ENCODE results near the gene MYO1H.
"Not testable (repeated sequence)": the region's sequence is repeated elsewhere in the genome, so short reads cannot be mapped to it uniquely, and the experiment has no call there.

Gene MYO1H
- 0 reads per million in 2 experiments for total RNA-seq

GRCh38 chr12:109347589-109347988 is at the start of gene MYO1H:
TSS of gene MYO1H (plus strand) at chr12:109347900. CDS start at chr12:109347961, 61 bp downstream.
- no peak for DNase-seq (ENCODE audit: low read depth)

DNA sequence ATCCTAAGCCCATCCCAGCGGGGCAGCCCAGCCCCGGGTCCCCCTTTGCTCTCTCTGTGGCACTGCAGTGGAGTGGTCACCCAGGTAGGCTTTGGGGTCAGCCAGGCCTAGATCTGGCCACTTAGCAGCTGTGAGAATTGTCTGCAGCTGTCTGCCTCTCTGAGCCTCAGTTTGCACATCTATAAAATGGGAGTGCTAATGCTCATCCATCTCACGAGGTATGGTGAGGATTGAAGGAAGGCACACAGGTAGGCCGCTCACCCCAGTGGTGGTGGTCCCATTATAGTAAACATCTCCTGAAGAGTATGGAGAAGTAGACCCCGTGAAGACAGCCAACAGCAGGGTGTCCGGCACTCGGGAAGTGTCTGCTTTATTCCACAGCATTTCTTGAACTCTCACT is 47.9 kb upstream of the MYO1H start:
- DNase-seq (ENCODE audit: low read depth): no peak

GRCh38 chr12:109301643-109302168 is 46.0 kb upstream of the MYO1H start:
- no peak for DNase-seq (ENCODE audit: low read depth)

GRCh38 chr12:109302358-109302757 is 45.3 kb upstream of the MYO1H start:
- no peak for DNase-seq (ENCODE audit: low read depth)

DNA sequence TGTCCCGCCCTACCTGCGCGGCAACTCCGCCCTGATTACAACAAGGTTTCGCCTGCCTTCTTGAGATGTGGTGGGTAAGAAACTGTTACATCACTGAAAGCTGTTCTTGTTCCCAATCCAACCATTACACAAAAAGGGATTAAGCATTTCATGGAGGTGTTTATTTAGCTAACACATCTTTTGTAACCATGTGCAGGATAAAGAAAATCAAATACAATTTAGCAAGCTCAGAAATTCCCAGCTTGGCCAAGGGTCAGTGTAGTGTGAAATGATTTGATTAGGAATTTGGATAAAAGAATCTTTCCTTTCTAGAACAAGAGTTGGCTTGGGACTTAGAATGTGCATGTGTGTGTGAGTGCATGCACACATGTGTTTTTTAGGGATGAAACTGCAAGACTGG is 44.9 kb upstream of the MYO1H start:
- DNase-seq (ENCODE audit: low read depth): no peak

DNA sequence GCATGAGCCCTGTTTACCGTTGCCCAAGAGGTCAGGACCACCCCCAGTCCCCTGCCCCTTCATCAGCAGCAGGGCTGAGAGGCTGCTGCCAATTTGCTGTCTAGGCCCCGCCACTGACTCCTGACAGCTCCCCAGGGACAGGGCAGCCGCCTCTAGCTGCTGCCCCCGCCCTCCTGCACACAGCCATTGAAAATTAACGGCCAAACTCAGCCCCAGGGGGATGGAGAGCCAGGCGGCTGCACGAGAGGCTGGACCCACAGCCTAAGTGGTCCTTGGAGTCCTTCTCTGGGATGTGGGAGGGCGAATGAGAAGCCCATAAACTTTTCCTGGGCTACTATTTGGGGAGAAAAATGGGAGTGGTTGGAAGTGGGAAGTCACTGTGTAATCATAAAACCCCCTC is 43.2 kb upstream of the MYO1H start:
- no peak for DNase-seq (ENCODE audit: low read depth)

- DNase-seq (ENCODE audit: low read depth): no peak
These were observed 42.2 kb upstream of the MYO1H start for GRCh38 chr12:109305547-109305946.

DNA sequence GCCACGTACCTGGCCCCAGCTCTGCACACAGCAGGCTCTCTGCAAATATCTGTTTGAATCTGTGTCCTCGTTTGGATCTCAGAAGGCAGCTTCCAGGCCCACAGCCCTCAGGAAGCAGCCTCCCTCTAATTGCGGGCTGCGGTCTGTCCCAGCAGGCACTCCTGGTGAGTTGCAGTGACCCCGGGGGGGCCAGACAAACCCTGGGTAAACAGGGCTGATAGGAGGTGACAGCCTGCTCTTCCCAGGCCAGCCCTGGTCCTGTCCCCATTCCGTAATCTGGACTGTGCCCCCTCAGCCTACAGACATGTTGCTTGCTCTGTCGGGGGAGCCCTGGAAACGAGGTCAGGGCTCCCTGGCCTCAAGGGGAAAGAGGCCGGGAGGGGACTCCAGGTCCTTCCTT is 40.6 kb upstream of the MYO1H start:
- no peak for DNase-seq (ENCODE audit: low read depth)

- no peak for DNase-seq (ENCODE audit: low read depth)
These were observed 38.9 kb upstream of the MYO1H start, which contains the start of gene FOXN4 for GRCh38 chr12:109308534-109309380. TSS of gene FOXN4 (minus strand) at chr12:109309284. CDS start at chr12:109308321, 963 bp downstream.

DNA sequence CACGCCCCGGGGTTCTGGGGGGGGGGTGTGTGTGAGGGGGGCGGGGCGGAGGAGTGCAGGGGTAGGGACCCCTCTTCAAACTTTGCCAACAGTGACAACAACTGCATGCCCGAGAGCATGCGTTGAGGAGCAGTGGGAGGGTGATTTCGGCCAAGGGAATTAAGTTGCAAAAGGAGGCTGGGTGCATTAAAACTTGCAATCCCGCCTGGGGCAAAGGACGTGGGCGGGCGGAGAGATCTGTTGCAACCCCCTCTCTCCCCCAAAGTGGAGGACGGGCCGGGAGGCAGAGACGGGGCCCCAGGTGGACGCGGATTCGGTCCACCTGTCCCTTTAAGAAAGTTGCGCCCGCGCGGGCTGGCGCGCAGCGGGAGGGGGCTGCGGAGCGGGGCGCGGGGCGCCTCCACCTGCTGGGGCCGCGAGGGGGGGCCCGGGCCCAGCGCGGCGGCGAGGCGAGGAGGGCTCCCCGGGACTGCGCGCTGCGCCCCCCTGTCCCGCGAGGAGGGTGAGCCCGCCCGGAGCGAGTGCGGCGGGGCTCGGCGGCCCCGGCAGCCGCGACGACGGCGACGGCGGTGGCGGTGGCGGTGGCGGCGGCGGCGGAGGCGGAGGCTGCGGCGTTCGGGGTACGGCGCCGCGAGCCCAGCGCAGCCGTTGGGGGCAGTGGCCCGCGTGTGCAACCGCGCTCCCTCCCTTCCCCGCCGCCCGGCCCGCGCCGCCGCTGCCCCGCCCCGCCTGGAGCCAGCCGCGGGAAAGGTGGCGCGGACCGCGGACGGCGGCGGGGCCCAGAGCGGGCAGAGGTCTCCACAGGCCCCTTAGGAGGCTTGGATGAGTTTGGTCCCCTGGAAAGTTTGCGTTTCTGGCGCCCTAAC is 38.1 kb upstream of the MYO1H start:
- no peak for DNase-seq (ENCODE audit: low read depth)

DNA sequence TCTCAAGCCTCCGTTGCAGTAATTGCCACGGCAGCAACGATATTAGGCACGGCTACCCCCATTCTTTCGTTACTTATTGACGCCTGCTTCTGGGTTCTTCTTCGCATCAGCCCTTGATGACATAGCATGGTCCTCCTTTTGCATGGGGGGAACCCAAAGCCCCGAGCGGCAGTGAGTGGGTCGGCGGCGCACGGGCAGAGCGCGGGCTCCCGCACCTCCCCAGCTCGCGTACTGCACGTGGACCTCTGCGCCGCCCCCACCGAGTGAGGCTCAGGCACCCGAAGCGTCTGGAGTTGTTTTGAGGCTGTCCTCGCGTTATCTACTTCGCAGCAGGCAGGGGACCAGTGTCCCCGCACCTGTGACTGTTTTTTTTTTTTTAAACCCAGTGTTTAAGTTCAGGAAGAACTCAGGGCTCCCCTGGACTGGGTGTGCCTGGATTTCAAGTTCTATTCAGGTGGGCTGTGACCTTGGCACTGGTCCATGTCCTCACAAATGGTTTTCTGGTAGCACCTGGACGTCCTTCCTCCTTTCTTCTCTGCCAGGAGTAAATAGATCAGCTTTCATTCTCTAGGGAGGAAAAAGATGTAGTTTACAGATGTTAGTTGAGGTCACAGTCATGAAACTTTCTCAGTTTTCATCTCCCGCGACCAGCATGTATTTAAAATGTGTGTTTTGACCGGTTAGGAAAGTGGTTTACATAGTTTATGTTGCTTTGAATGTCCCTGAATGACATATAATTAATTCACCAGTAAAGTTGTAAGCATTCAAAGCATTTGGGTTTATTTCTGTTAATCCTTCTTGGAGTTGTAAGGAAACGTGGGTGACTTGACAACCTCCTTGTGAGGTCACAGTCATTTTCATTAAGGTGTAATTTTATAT is 37.2 kb upstream of the MYO1H start:
- DNase-seq (ENCODE audit: low read depth): no peak

- not testable (repeated sequence) for DNase-seq (ENCODE audit: low read depth)
These were observed 26.4 kb upstream of the MYO1H start for GRCh38 chr12:109321294-109321693.

DNA sequence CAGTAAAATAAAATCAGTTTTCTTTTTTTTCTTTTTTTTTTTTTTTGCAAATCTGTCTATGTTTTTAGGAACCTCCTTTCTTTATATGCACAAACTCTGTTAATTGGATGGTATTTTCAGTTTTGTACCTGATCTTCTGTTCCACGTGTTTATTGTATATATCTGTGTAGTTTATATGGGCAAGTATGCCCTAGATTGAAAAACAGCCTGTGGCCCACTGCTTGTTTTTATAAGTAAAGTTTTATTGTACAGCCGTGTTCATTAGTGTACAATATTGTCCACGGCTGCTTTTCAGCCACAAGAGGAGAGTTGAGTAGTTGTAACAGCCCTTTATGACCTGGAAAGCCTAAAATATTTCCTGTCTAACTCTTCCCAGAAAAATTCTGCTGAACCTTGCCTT is 18.7 kb upstream of the MYO1H start:
- no peak for DNase-seq (ENCODE audit: low read depth)

DNA sequence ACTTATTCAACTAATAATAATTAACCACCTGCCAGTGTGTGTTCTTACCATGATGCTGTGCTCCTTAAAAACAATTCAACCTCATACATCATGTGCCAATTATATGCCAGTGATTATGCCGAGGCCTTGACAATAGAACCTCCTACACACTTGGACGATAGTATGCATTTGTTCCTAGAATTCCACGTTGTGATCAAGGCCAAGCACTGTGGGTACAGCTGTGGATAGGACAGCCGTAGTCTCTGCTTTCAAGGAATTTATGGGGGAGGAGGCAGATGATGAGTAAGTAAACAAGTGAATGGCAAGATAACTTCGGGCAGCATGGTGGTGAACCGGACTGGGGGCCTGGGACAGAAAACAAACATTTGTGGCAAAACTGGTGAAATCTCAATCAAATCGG is 18.0 kb upstream of the MYO1H start:
- no peak for DNase-seq (ENCODE audit: low read depth)

GRCh38 chr12:109330282-109331230 is 17.1 kb upstream of the MYO1H start:
- DNase-seq (ENCODE audit: low read depth): no peak

DNA sequence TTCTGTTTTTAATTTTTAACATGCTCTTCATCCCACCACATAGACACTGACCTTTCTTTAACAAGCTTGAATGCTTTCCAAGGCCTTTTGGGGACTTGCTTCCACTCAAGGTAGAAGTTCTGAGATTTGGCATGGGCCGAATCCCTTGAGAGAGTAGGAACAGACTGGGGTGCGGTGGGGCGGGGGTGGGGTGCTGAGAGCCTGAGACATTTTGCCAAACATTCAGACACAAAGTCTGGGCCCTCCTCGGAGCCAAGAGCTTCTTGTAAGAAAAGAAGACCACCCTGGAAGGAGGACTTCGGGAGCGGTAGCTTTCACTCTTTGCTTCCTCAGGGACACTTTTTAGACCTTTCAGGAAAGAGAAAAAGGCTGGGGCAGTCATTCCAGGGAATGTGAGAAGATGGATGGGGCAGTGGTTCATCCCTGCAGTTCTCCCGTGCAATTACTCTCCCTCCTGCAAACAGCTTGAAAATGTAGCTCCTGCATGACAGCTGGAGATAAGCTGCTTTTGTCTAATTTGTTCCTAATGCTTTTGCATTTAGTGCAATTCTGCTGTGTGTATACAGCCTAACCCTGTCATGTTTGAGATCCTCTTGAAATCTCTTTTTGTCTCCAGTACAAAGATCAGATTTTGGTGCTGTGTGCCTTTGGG is 16.3 kb upstream of the MYO1H start:
- no peak for DNase-seq (ENCODE audit: low read depth)

- no peak for DNase-seq (ENCODE audit: low read depth)
These were observed 12.8 kb upstream of the MYO1H start for GRCh38 chr12:109334887-109335286.

- DNase-seq (ENCODE audit: low read depth): no peak
These were observed 11.1 kb upstream of the MYO1H start for GRCh38 chr12:109336593-109336992.

DNA sequence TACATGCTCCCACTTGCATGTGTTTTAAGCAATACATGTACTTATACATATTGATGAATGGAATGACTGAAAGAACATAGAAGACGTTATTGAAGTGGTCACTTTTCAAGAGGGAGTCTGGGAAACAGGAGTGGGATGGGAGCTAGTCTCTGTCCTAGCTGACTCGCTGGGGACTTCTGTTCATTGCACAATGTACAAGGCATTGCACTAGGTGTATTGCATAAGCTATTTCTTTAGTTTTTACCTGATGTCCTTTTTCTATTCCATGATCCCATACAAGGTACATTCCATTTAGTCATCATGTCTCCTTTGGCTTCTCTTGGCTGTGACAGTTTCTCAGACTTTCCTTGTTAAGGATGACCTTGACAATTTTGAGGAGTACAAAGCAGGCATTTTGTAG is 4.0 kb upstream of the MYO1H start:
- DNase-seq (ENCODE audit: low read depth): no peak

GRCh38 chr12:109345428-109345827 is 2.3 kb upstream of the MYO1H start:
- no peak for DNase-seq (ENCODE audit: low read depth)
